ENCODE data around the gene NTF3.

The NTF3 gene

DNA sequence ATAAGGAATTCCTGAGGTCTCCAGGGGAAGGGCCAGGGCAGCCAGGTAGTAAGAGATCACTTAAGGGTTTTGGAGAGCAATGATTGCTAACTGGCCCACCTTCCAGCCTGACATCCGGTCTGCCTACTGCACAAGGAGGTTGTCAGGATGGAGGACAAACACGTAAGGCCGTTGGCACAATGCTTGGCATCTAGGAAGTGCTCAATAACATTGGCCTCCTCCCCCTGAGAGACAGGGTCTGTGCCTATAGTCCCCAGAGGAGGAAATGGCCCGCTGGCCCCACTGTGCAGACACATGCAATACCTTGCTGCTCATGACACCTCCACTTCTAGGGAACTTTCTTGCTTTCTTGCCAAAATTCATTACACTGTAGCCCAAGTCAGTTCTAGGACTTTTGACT lies 73.2 kb downstream of the NTF3 start:
- H3K4me3 ChIP-seq (ENCODE audit: low read depth, low read length), result no peak overlapping the region
- TF ChIP-seq, protein P1, sequence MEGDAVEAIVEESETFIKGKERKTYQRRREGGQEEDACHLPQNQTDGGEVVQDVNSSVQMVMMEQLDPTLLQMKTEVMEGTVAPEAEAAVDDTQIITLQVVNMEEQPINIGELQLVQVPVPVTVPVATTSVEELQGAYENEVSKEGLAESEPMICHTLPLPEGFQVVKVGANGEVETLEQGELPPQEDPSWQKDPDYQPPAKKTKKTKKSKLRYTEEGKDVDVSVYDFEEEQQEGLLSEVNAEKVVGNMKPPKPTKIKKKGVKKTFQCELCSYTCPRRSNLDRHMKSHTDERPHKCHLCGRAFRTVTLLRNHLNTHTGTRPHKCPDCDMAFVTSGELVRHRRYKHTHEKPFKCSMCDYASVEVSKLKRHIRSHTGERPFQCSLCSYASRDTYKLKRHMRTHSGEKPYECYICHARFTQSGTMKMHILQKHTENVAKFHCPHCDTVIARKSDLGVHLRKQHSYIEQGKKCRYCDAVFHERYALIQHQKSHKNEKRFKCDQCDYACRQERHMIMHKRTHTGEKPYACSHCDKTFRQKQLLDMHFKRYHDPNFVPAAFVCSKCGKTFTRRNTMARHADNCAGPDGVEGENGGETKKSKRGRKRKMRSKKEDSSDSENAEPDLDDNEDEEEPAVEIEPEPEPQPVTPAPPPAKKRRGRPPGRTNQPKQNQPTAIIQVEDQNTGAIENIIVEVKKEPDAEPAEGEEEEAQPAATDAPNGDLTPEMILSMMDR (IDR thresholded peaks at IDR 0.05; ENCODE audit: borderline replicate concordance, insufficient read depth, low read depth, low read length), result no peak

DNA sequence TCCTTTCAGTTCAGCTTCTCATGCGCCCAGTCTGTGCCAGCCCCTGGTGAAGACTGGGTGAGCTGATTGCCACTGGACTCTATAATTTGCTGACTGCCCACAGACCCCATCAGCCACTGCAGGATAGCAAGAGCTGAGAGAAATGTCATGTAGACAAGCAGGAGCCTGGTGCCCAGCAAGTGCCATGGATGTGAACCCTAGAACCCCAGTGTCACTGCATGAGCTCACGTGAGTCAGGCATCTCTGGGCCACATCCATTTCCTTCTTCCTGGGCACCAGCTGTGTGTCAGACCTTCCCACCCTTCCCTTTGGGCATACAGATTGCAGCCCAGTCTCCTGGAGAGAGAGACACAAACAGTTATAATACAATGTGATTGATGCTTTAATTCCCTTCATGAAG lies 73.8 kb downstream of the NTF3 start:
- TF ChIP-seq, protein P1 (IDR thresholded peaks at IDR 0.05; ENCODE audit: borderline replicate concordance, insufficient read depth, low read depth, low read length), result no peak
- H3K4me3 ChIP-seq (ENCODE audit: low read depth, low read length), result no peak overlapping the region

DNA sequence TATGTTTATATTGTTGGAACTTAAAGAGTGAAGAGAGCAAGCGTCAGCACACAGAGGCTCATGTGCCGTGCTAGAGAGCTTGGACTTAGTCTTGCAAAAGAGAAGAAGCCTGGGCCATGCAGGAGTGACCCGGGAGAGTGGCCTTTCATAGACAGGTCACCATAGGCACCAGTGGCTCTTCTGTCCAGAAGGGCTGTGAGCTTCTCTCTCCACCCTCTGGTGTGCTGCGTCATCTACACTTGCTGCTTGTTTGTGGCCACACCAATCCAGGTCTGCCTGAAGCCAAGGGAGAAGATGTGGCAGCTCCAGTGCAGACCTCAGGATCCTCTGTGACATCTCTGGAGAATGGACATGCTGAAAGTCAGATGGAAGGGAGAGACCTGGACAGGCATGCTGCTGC lies 74.4 kb downstream of the NTF3 start:
- TF ChIP-seq, protein P1 (IDR thresholded peaks at IDR 0.05; ENCODE audit: borderline replicate concordance, insufficient read depth, low read depth, low read length), result no peak
- H3K4me3 ChIP-seq (ENCODE audit: low read depth, low read length), result no peak overlapping the region

DNA sequence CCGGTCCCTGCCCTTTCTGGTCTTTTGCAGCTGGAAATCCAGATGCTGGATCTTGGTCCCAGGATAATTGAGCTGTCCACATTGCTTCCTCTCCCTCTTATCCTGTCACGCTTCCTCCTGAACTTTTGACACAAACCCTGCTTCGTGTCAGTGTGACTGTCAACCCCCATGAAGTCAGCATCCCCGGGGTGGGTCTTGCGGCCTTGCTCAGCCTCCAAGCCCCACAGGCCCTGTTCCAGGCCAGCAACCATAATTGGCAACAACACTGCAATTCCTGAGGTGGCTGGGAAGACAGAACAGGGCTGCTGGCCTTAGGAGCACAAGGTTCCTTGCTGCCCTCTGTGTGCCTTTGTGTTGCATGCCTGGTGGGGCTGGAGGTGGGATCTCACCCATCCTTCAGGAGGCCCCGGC lies 74.9 kb downstream of the NTF3 start:
- H3K4me3 ChIP-seq (ENCODE audit: low read depth, low read length), result no peak overlapping the region
- TF ChIP-seq, protein P1 (IDR thresholded peaks at IDR 0.05; ENCODE audit: borderline replicate concordance, insufficient read depth, low read depth, low read length), result no peak

DNA sequence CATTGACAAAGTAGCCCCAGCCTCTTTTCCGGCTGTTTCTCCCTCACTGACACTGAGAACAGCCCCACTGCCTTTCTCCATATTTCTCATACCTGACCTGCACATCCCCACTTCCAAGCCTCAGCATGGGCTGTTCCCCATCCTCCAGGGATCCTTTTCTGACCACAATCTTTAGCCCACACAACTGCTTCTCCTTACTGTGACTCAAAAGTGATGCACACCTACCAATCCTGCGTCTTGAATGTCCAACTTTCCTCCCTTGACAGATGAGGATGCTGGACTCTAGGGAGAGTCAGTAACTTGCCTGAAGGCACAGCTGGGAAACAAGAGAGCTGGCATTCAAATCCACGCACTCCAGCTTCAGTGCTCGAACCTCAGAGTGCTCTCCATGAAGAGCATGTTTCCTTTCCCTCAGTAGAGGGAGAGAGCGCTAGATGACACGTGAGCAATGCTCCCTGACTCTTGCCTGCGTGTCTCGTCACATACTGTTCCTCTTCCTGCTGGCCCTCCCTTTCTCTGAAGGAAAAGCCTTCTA lies 75.6 kb downstream of the NTF3 start:
- H3K4me3 ChIP-seq (ENCODE audit: low read depth, low read length), result no peak overlapping the region
- TF ChIP-seq, protein P1 (IDR thresholded peaks at IDR 0.05; ENCODE audit: borderline replicate concordance, insufficient read depth, low read depth, low read length), result no peak

DNA sequence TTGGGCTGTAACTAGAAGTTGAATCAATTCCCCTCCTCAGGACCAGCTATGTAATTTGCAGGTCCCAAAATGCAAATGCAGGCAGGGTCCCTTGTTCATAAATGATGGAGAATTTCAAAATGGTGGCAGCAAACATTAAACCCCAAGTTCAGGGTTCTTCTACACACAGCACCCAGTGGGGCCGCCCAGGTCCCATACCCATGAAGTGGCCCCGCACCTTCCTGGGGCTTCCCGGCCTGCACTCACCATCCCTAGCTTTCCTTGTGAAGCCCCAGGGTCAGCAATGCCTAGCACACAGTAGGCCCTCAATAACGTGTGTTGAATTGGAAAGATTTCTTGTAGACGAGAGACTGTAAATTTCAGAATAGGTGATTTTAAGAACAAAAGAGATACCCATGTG lies 76.0 kb downstream of the NTF3 start:
- TF ChIP-seq, protein P1 (IDR thresholded peaks at IDR 0.05; ENCODE audit: borderline replicate concordance, insufficient read depth, low read depth, low read length), result no peak
- H3K4me3 ChIP-seq (ENCODE audit: low read depth, low read length), result no peak overlapping the region

DNA sequence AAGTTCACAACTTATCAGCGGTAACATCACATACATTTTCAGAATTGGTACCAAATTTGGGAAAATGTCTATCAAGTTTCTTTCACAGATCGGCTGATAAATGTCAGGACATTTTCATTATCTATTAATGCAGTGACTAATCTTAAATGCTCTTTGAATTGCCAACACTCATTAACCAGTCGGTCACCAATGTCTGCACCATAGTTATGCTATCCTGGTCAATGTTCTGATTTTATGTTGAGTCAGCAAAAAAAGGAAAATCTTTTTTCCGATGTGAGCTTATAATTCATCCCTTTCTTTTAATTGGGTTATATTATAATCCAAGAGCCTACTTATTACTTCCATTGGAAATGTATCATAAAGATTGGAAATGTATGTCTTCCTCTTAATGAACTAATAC lies 77.2 kb downstream of the NTF3 start:
- H3K4me3 ChIP-seq (ENCODE audit: low read depth, low read length), result no peak overlapping the region
- TF ChIP-seq, protein P1 (IDR thresholded peaks at IDR 0.05; ENCODE audit: borderline replicate concordance, insufficient read depth, low read depth, low read length), result no peak

Measured in GM12875 (cell line).